ENCODE results near the gene EXOC3L1. TPM values are rescaled to one million over a fixed set of nuclear protein-coding genes. Genes with fewer than 3 reads are reported as not detected.

EXOC3L1 gene
- total and polyA plus RNA-seq, 2 donors (not counting 1 experiment from before 2014, with no cell fraction given), result 0.09 to 0.33 TPM

- Histone ChIP-seq H3K4me3 (replicated peaks in 1 of 4; ENCODE audit: control extremely low read depth in 1 of 4, insufficient read depth in 1 of 4, low read depth in 3 of 4, low read length in 4 of 4) (no peak overlapping the region), H3K9me3 (ENCODE audit: control insufficient read depth, insufficient read depth, low read depth, low read length) (no peaks in the 10 kb centered on the region), H3K79me2 (ENCODE audit: control insufficient read depth, insufficient read depth, low read length) (peaks cover 24% of the 10 kb centered on the region), H3K9ac (ENCODE audit: insufficient read depth, low read length) (no peak overlapping the region), H4K20me1 (ENCODE audit: control insufficient read depth, extremely low read depth, insufficient read depth, low read length) (no peaks in the 10 kb centered on the region), H3K27ac (ENCODE audit: insufficient read depth, low read length) (no peak overlapping the region), H3K27me3 (ENCODE audit: control insufficient read depth, insufficient read depth, low read length) (no peaks in the 10 kb centered on the region), H3K36me3 (ENCODE audit: control insufficient read depth, insufficient read depth, low read length) (peaks cover 39% of the 10 kb centered on the region), H2AFZ (ENCODE audit: low read length) (no peak overlapping the region), H3K4me2 (ENCODE audit: extremely low read depth, insufficient read depth, low read length) (no peak overlapping the region), H3K4me1 (ENCODE audit: control insufficient read depth, extremely low read depth, insufficient read depth, low read length) (peaks cover 26% of the 10 kb centered on the region)
- DNase-seq (ENCODE audit: low read depth in 2 of 2), result no peak
- TF ChIP-seq EZH2 (IDR thresholded peaks at IDR 0.05; ENCODE audit: low read length, missing control alignments) (no peak), CTCF (conservative IDR thresholded peaks at IDR 0.05 in 1 of 2, IDR thresholded peaks at IDR 0.05 in 1 of 2; ENCODE audit: low read depth in 1 of 2, low read length in 2 of 2) (no peak)
These were observed 47.7 kb upstream of the EXOC3L1 start for GRCh38 chr16:67237396-67238277.

GRCh38 chr16:67236563-67237395 lies 46.8 kb upstream of the EXOC3L1 start:
- no peak for TF ChIP-seq EZH2 (IDR thresholded peaks at IDR 0.05; ENCODE audit: low read length, missing control alignments)
- no peak for TF ChIP-seq CTCF (conservative IDR thresholded peaks at IDR 0.05 in 1 of 2, IDR thresholded peaks at IDR 0.05 in 1 of 2; ENCODE audit: low read depth in 1 of 2, low read length in 2 of 2)
- H3K36me3 ChIP-seq (ENCODE audit: control insufficient read depth, insufficient read depth, low read length), result peaks cover 44% of the 10 kb centered on the region

More at GRCh38 chr16:67236563-67237395, 46.8 kb upstream of the EXOC3L1 start:
- H3K79me2 ChIP-seq (ENCODE audit: control insufficient read depth, insufficient read depth, low read length), result peaks cover 18% of the 10 kb centered on the region
- H2AFZ ChIP-seq (ENCODE audit: low read length), result no peak overlapping the region
- no peak overlapping the region for H3K9ac ChIP-seq (ENCODE audit: insufficient read depth, low read length)
- H3K4me2 ChIP-seq (ENCODE audit: extremely low read depth, insufficient read depth, low read length), result no peak overlapping the region
- peak; percentile 38 to 52 for DNase-seq (ENCODE audit: low read depth in 2 of 2)
- peaks cover 19% of the 10 kb centered on the region for H3K4me1 ChIP-seq (ENCODE audit: control insufficient read depth, extremely low read depth, insufficient read depth, low read length)
- H3K4me3 ChIP-seq (replicated peaks in 1 of 4; ENCODE audit: control extremely low read depth in 1 of 4, insufficient read depth in 1 of 4, low read depth in 3 of 4, low read length in 4 of 4), result no peak overlapping the region
- no peaks in the 10 kb centered on the region for H3K27me3 ChIP-seq (ENCODE audit: control insufficient read depth, insufficient read depth, low read length)
- no peaks in the 10 kb centered on the region for H4K20me1 ChIP-seq (ENCODE audit: control insufficient read depth, extremely low read depth, insufficient read depth, low read length)
- no peaks in the 10 kb centered on the region for H3K9me3 ChIP-seq (ENCODE audit: control insufficient read depth, insufficient read depth, low read depth, low read length)
- H3K27ac ChIP-seq (ENCODE audit: insufficient read depth, low read length), result no peak overlapping the region

Data from fibroblast of lung (primary cell).